ENCODE data around the gene KLF18.

DNA sequence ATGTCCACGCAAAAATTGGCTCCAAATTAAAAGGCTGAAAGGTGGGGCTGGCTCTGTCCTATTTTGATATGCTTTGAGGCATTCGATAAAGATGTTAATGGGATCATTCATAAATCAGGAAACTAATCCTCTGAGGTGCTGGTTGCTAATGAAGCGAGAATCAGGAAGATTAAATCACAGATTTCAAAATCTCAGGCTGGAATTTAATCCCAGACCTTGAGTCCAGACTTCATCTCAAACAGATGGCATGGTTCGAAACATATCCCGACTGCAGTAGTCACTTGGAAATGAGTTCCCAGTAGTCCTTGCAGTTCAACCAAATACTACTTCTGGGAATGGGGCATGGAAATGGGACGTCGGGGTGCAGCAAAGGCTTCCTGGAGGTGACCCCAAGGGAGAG lies 27.3 kb downstream of the KLF18 start:
- no peak for TF ChIP-seq FOS (IDR thresholded peaks at IDR 0.05; ENCODE audit: borderline replicate concordance, insufficient read depth, low read length)
- TF ChIP-seq, protein P1, sequence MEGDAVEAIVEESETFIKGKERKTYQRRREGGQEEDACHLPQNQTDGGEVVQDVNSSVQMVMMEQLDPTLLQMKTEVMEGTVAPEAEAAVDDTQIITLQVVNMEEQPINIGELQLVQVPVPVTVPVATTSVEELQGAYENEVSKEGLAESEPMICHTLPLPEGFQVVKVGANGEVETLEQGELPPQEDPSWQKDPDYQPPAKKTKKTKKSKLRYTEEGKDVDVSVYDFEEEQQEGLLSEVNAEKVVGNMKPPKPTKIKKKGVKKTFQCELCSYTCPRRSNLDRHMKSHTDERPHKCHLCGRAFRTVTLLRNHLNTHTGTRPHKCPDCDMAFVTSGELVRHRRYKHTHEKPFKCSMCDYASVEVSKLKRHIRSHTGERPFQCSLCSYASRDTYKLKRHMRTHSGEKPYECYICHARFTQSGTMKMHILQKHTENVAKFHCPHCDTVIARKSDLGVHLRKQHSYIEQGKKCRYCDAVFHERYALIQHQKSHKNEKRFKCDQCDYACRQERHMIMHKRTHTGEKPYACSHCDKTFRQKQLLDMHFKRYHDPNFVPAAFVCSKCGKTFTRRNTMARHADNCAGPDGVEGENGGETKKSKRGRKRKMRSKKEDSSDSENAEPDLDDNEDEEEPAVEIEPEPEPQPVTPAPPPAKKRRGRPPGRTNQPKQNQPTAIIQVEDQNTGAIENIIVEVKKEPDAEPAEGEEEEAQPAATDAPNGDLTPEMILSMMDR (IDR thresholded peaks at IDR 0.05; ENCODE audit: extremely low read depth in 1 of 2, insufficient read depth in 1 of 2, low read depth in 1 of 2, low read length in 2 of 2), result no peak
- TF ChIP-seq EZH2 (IDR thresholded peaks at IDR 0.05; ENCODE audit: borderline replicate concordance, low read depth, low read length, severe bottlenecking), result no peak
- no peak for TF ChIP-seq JUN (IDR thresholded peaks at IDR 0.05; ENCODE audit: borderline replicate concordance, insufficient read depth, insufficient read length, low read depth)
- TF ChIP-seq POLR2AphosphoS5 (IDR thresholded peaks at IDR 0.05; ENCODE audit: insufficient read depth, low read depth, low read length), result no peak
- TF ChIP-seq, protein P2, sequence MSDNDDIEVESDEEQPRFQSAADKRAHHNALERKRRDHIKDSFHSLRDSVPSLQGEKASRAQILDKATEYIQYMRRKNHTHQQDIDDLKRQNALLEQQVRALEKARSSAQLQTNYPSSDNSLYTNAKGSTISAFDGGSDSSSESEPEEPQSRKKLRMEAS (IDR thresholded peaks at IDR 0.05; ENCODE audit: insufficient read depth, insufficient read length), result no peak
- TF ChIP-seq POLR2A (IDR thresholded peaks at IDR 0.05; ENCODE audit: low read depth, low read length), result no peak
- no peak for TF ChIP-seq GATA2 (IDR thresholded peaks at IDR 0.05; ENCODE audit: insufficient read depth, insufficient read length, low read depth, low read length)
- no peak for TF ChIP-seq MYC (IDR thresholded peaks at IDR 0.05; ENCODE audit: low read depth, low read length)

Data from endothelial cell of umbilical vein (primary cell).